Measurements from ENCODE around the gene SLC29A3. TPM values are rescaled to one million over a fixed set of nuclear protein-coding genes. Genes with fewer than 3 reads are reported as not detected.

Gene SLC29A3
- total RNA-seq, 2 donors from 2014 or later = 4.6 to 12.7 TPM

GRCh38 chr10:71289421-71290130 lies 29.5 kb upstream of the SLC29A3 start:
- no peaks in the 10 kb centered on the region for H3K27me3 ChIP-seq (replicated peaks; ENCODE audit: insufficient read depth)
- WGBS = 90% methylated on average over 12 of the region's 12 CpGs
- intact Hi-C loops (cut with DNase I) = loop anchor here (5.0 kb wide), 2 partner anchors 77 to 387 kb away; partner anchors contain the start of gene UNC5B
- no peak for TF ChIP-seq POLR2AphosphoS5 (IDR thresholded peaks at IDR 0.05)
- TF ChIP-seq POLR2A (IDR thresholded peaks at IDR 0.05) = no peak
- no peak for TF ChIP-seq CTCF (IDR thresholded peaks at IDR 0.05)
- no peaks in the 10 kb centered on the region for H3K4me1 ChIP-seq (replicated peaks)
- no peak for DNase-seq (ENCODE audit: low spot score)
- H3K36me3 ChIP-seq = no peaks in the 10 kb centered on the region
- no peak overlapping the region for H3K27ac ChIP-seq
- no peak overlapping the region for H3K4me3 ChIP-seq
- no peaks in the 10 kb centered on the region for H3K9me3 ChIP-seq

GRCh38 chr10:71290331-71290730 lies 28.7 kb upstream of the SLC29A3 start:
- no peaks in the 10 kb centered on the region for H3K9me3 ChIP-seq
- intact Hi-C loops (cut with DNase I) = no loop called here
- 99% methylated on average over 3 of the region's 3 CpGs for WGBS
- no peak overlapping the region for H3K4me3 ChIP-seq
- H3K4me1 ChIP-seq (replicated peaks) = no peaks in the 10 kb centered on the region
- H3K27me3 ChIP-seq (replicated peaks; ENCODE audit: insufficient read depth) = no peaks in the 10 kb centered on the region
- H3K27ac ChIP-seq = no peak overlapping the region
- no peak for TF ChIP-seq CTCF (IDR thresholded peaks at IDR 0.05)
- no peak for TF ChIP-seq POLR2A (IDR thresholded peaks at IDR 0.05)
- TF ChIP-seq POLR2AphosphoS5 (IDR thresholded peaks at IDR 0.05) = no peak
- H3K36me3 ChIP-seq = no peaks in the 10 kb centered on the region
- DNase-seq (ENCODE audit: low spot score) = no peak

- no peaks in the 10 kb centered on the region for H3K4me1 ChIP-seq (replicated peaks)
- no peak for DNase-seq (ENCODE audit: low spot score)
- 91% methylated on average over 26 of the region's 26 CpGs for WGBS
- intact Hi-C loops (cut with DNase I) = no loop called here
- H3K27me3 ChIP-seq (replicated peaks; ENCODE audit: insufficient read depth) = no peaks in the 10 kb centered on the region
- no peak overlapping the region for H3K27ac ChIP-seq
- H3K9me3 ChIP-seq = no peaks in the 10 kb centered on the region
- H3K36me3 ChIP-seq = no peaks in the 10 kb centered on the region
- TF ChIP-seq POLR2AphosphoS5 (IDR thresholded peaks at IDR 0.05) (no peak), POLR2A (IDR thresholded peaks at IDR 0.05) (no peak), CTCF (IDR thresholded peaks at IDR 0.05) (no peak)
- no peak overlapping the region for H3K4me3 ChIP-seq
These were observed 28.1 kb upstream of the SLC29A3 start for GRCh38 chr10:71290806-71291527.

- Histone ChIP-seq H3K4me3 (no peak overlapping the region), H3K36me3 (no peaks in the 10 kb centered on the region), H3K27ac (no peak overlapping the region), H3K27me3 (replicated peaks; ENCODE audit: insufficient read depth) (no peaks in the 10 kb centered on the region), H3K4me1 (replicated peaks) (no peaks in the 10 kb centered on the region), H3K9me3 (no peaks in the 10 kb centered on the region)
- TF ChIP-seq POLR2AphosphoS5 (IDR thresholded peaks at IDR 0.05) = no peak
- TF ChIP-seq POLR2A (IDR thresholded peaks at IDR 0.05) = no peak
- TF ChIP-seq CTCF (IDR thresholded peaks at IDR 0.05) = no peak
- 100% methylated on average over 13 of the region's 13 CpGs for whole genome bisulfite sequencing
- DNase-seq (ENCODE audit: low spot score) = no peak
- intact Hi-C loops (cut with DNase I) = no loop called here
These were observed 27.5 kb upstream of the SLC29A3 start for GRCh38 chr10:71291528-71291900.
